Mucosa of rectum (tissue), 2 donors: Measurements from ENCODE around the gene BRD7.

Experiments
- H3K27ac ChIP-seq, 2 donors: one replicate each; pipeline ENCODE4 v1.7.0; 2013; ENCODE audit warnings: inconsistent platforms in 2 of 2, low read depth in 2 of 2, low read length in 2 of 2
- H3K27me3 ChIP-seq, 2 donors: one replicate each; pipeline ENCODE4 v1.7.0; 2013; ENCODE audit warnings: low read length in 2 of 2; ENCODE audit not compliant: control insufficient read depth in 2 of 2, insufficient read depth in 2 of 2
- H3K36me3 ChIP-seq, 2 donors: one replicate each; pipeline ENCODE4 v1.7.0; 2013; ENCODE audit warnings: low read length in 2 of 2; ENCODE audit not compliant: control insufficient read depth in 2 of 2, insufficient read depth in 2 of 2
- H3K4me1 ChIP-seq, 2 donors: one replicate each; pipeline ENCODE4 v1.7.0; 2013; ENCODE audit warnings: low read length in 2 of 2, mild to moderate bottlenecking in 1 of 2; ENCODE audit not compliant: control insufficient read depth in 2 of 2, insufficient read depth in 2 of 2
- H3K4me3 ChIP-seq, 2 donors: one replicate each; pipeline ENCODE4 v1.7.0; 2013; ENCODE audit warnings: low read length in 2 of 2
- H3K9ac ChIP-seq, 2 donors: one replicate each; pipeline ENCODE4 v1.7.0; 2013; ENCODE audit warnings: low read length in 2 of 2, low read depth in 1 of 2, mild to moderate bottlenecking in 1 of 2
- H3K9me3 ChIP-seq, 2 donors: one replicate each; pipeline ENCODE4 v1.7.0; 2013; ENCODE audit warnings: low read length in 2 of 2; ENCODE audit not compliant: control insufficient read depth in 2 of 2
- donor health status: healthy.
- donor health status: Normal muscosa, but diverticular disease.

Gene BRD7

GRCh38 chr16:50324345-50324744, 44.4 kb downstream of the BRD7 start:
- no peak overlapping the region for H3K27ac ChIP-seq
- peaks cover 0 to 8% of the 10 kb centered on the region in 2 donors for H3K4me1 ChIP-seq
- peaks cover 39 to 57% of the 10 kb centered on the region in 2 donors for H3K36me3 ChIP-seq
- no peaks in the 10 kb centered on the region for H3K27me3 ChIP-seq
- no peaks in the 10 kb centered on the region for H3K9me3 ChIP-seq
- no peak overlapping the region for H3K4me3 ChIP-seq
- H3K9ac ChIP-seq: no peak overlapping the region

GRCh38 chr16:50323335-50324011, 45.3 kb downstream of the BRD7 start:
- H3K4me1 ChIP-seq: peaks cover 0 to 8% of the 10 kb centered on the region in 2 donors

GRCh38 chr16:50322333-50322732, 46.5 kb downstream of the BRD7 start:
- Histone ChIP-seq H3K36me3 (peaks cover 45 to 61% of the 10 kb centered on the region in 2 donors), H3K27ac (no peak overlapping the region)

More at GRCh38 chr16:50323335-50324011, 45.3 kb downstream of the BRD7 start:
- no peaks in the 10 kb centered on the region for H3K9me3 ChIP-seq
- H3K36me3 ChIP-seq: peaks cover 40 to 60% of the 10 kb centered on the region in 2 donors
- no peak overlapping the region for H3K4me3 ChIP-seq
- no peak overlapping the region for H3K9ac ChIP-seq
- no peaks in the 10 kb centered on the region for H3K27me3 ChIP-seq
- H3K27ac ChIP-seq: peak overlapping the region in 1 of 2 donors; percentile 9

GRCh38 chr16:50320310-50320709, 48.5 kb downstream of the BRD7 start:
- Histone ChIP-seq H3K4me3 (no peak overlapping the region), H3K27me3 (no peaks in the 10 kb centered on the region), H3K36me3 (peaks cover 64 to 70% of the 10 kb centered on the region in 2 donors)

More at GRCh38 chr16:50322333-50322732, 46.5 kb downstream of the BRD7 start:
- H3K4me3 ChIP-seq: no peak overlapping the region
- no peaks in the 10 kb centered on the region for H3K27me3 ChIP-seq
- H3K9ac ChIP-seq: no peak overlapping the region
- H3K4me1 ChIP-seq: peaks cover 0 to 7% of the 10 kb centered on the region in 2 donors
- H3K9me3 ChIP-seq: no peaks in the 10 kb centered on the region

GRCh38 chr16:50318796-50319578, 49.8 kb downstream of the BRD7 start:
- peaks cover 67 to 73% of the 10 kb centered on the region in 2 donors for H3K36me3 ChIP-seq
- H3K4me1 ChIP-seq: no peaks in the 10 kb centered on the region
- no peak overlapping the region for H3K4me3 ChIP-seq
- no peak overlapping the region for H3K27ac ChIP-seq
- no peak overlapping the region for H3K9ac ChIP-seq
- H3K9me3 ChIP-seq: no peaks in the 10 kb centered on the region
- H3K27me3 ChIP-seq: no peaks in the 10 kb centered on the region

More at GRCh38 chr16:50320310-50320709, 48.5 kb downstream of the BRD7 start:
- H3K27ac ChIP-seq: no peak overlapping the region
- peaks cover 0 to 2% of the 10 kb centered on the region in 2 donors for H3K4me1 ChIP-seq
- H3K9me3 ChIP-seq: no peaks in the 10 kb centered on the region
- H3K9ac ChIP-seq: no peak overlapping the region

- H3K9ac ChIP-seq: no peak overlapping the region
- H3K9me3 ChIP-seq: no peaks in the 10 kb centered on the region
- no peaks in the 10 kb centered on the region for H3K4me1 ChIP-seq
- H3K27me3 ChIP-seq: no peaks in the 10 kb centered on the region
- peaks cover 75 to 80% of the 10 kb centered on the region in 2 donors for H3K36me3 ChIP-seq
- no peak overlapping the region for H3K27ac ChIP-seq
- H3K4me3 ChIP-seq: no peak overlapping the region
These were observed 51.7 kb downstream of the BRD7 start for GRCh38 chr16:50316848-50317630.

GRCh38 chr16:50316102-50316847, 52.5 kb downstream of the BRD7 start:
- Histone ChIP-seq H3K9ac (no peak overlapping the region), H3K9me3 (no peaks in the 10 kb centered on the region), H3K4me3 (no peak overlapping the region), H3K4me1 (no peaks in the 10 kb centered on the region), H3K36me3 (peaks cover 76 to 78% of the 10 kb centered on the region in 2 donors), H3K27ac (no peak overlapping the region), H3K27me3 (no peaks in the 10 kb centered on the region)

GRCh38 chr16:50315346-50315997, 53.3 kb downstream of the BRD7 start:
- H3K9ac ChIP-seq: no peak overlapping the region
- H3K4me3 ChIP-seq: no peak overlapping the region
- no peaks in the 10 kb centered on the region for H3K4me1 ChIP-seq
- H3K9me3 ChIP-seq: no peaks in the 10 kb centered on the region
- no peak overlapping the region for H3K27ac ChIP-seq
- H3K27me3 ChIP-seq: no peaks in the 10 kb centered on the region
- H3K36me3 ChIP-seq: peaks cover 70 to 72% of the 10 kb centered on the region in 2 donors

- no peak overlapping the region for H3K9ac ChIP-seq
- H3K36me3 ChIP-seq: peaks cover 62 to 64% of the 10 kb centered on the region in 2 donors
- no peaks in the 10 kb centered on the region for H3K27me3 ChIP-seq
- H3K4me3 ChIP-seq: no peak overlapping the region
- H3K9me3 ChIP-seq: no peaks in the 10 kb centered on the region
- no peak overlapping the region for H3K27ac ChIP-seq
- H3K4me1 ChIP-seq: no peaks in the 10 kb centered on the region
These were observed 54.1 kb downstream of the BRD7 start for GRCh38 chr16:50314665-50315064.
